GM21367 (cell line): ENCODE results near the gene HMGXB3.
"Not testable (repeated sequence)": the region's sequence is repeated elsewhere in the genome, so short reads cannot be mapped to it uniquely, and the experiment has no call there.

Experiments used
- ATAC-seq: cut with Tn5 transposase; IDR thresholded peaks from one replicate; pipeline ENCODE4 v1.9.1; 2021; ENCODE audit not compliant: unreplicated experiment

HMGXB3 gene

DNA sequence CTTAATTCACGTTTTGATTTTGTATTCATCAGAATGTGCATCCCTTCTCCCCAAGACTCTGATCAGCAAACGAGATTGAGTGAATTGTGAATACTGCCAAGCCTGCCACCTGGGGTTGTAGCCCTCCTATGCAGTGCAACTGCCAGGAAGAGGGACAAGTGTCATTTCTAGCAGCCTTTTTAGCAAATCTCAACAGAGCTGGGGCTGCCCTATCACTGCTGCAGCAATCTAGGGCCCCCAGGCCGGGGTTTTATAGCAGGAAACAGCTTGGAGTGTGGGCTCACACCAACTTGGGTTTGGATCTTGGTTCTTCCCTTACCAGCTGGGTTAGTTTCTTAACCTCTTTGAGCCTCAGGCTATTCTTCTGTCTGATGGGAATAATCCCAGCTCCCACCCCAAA is 81.8 kb downstream of the HMGXB3 start:
- peak; percentile 21 for ATAC-seq

GRCh38 chr5:150082889-150083288 is 82.3 kb downstream of the HMGXB3 start:
- ATAC-seq, result no peak

DNA sequence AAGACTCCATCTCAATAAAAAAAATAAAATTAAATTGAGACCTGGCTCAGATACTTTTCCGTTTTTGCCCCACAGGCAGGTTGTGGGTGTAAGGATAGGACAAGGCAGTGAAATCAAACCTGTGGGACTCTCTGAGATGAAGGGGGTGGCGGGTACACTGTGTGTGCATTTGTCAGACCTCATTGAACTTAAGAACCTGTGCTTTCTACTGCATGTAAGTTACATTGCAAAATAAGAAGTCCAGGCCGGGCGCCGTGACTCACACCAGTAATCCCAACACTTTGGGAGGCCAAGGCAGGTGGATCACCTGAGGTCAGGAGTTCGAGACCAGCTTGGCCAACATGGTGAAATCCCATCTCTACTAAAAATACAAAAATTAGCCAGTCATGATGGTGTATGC is 84.2 kb downstream of the HMGXB3 start:
- not testable (repeated sequence) for ATAC-seq

GRCh38 chr5:150085191-150085912 is 84.8 kb downstream of the HMGXB3 start:
- ATAC-seq, result no peak

- no peak for ATAC-seq
Observed at GRCh38 chr5:150085950-150086715, 85.6 kb downstream of the HMGXB3 start, which contains the start of gene CSF1R. Gene CSF1R (minus strand): TSS chr5:150086554. CDS start chr5:150086427, 127 bp downstream.

DNA sequence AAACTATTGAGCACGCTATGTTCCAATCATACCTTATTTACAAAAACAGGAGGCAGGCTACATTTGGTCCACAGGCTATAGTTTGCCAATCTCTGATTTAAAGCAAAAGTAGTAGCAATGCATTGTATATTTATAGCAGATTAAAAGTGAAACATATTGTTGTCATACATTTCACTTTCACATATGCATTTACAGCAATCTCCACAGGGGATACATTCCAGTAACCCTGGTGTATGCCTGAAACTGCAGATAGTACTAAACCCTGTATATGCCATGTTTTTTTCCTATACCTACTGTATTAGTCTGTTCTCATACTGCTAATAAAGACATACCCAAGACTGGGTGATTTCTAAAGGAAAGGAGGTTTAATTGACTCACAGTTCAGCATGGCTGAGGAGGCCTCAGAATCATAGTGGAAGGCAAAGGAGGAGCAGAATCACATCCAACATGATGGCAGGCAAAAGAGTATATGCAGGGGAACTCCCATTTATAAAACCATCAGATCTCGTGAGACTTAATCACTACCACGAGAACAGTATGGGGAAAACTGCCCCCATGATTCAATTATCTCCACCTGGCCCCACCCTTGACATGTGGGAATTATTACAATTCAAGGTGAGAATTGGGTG is 91.7 kb downstream of the HMGXB3 start:
- ATAC-seq, result peak; percentile 81

- no peak for ATAC-seq
Observed at GRCh38 chr5:150097152-150097551, 96.6 kb downstream of the HMGXB3 start.

DNA sequence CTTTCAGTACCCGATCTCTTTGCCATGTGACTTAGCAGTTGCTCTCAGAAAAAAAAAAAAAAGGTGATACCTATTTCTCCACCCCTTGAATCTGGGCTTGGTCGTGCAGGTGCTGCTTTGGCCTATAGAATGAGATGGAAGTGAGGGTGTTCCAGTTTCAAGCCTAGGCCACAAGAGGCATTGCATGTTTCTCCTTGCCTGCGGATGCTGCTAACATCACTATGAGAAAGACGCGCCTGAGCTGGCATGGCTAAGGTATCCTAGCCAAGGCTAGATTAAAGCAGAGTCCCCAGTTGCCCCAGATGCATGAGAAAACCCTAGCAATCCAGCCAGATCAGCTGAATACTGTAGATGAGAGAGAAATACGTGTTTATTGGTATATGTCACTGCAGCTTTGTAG is 100.5 kb downstream of the HMGXB3 start:
- ATAC-seq, result no peak
